ENCODE results near the gene CDH13. TPM values are rescaled to one million over a fixed set of nuclear protein-coding genes. Genes with fewer than 3 reads are reported as not detected.

The CDH13 gene
- total RNA-seq, 2 donors from 2014 or later, result 228 to 280 TPM

DNA sequence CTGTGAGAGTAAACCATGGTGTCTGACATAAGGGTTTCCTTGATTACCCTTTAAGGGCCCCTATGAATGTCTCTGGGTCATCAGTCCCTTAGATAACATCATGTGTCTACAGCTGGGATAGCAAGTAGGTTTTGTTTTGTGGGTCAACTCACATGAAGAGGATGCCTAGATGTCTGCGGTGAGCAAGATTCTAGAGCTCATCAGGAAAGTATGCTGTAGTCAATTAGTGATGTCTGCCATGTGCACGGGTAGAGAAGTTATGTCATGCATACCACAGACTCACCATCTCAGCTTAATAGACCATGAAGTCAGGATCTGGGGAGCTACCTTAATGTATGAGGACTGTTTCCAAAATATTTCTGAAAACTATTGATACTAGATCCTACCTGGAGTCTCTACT, 57.5 kb downstream of the CDH13 start:
- TF ChIP-seq, protein P1, sequence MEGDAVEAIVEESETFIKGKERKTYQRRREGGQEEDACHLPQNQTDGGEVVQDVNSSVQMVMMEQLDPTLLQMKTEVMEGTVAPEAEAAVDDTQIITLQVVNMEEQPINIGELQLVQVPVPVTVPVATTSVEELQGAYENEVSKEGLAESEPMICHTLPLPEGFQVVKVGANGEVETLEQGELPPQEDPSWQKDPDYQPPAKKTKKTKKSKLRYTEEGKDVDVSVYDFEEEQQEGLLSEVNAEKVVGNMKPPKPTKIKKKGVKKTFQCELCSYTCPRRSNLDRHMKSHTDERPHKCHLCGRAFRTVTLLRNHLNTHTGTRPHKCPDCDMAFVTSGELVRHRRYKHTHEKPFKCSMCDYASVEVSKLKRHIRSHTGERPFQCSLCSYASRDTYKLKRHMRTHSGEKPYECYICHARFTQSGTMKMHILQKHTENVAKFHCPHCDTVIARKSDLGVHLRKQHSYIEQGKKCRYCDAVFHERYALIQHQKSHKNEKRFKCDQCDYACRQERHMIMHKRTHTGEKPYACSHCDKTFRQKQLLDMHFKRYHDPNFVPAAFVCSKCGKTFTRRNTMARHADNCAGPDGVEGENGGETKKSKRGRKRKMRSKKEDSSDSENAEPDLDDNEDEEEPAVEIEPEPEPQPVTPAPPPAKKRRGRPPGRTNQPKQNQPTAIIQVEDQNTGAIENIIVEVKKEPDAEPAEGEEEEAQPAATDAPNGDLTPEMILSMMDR (IDR thresholded peaks at IDR 0.05), result no peak
- Histone ChIP-seq H3K27me3 (replicated peaks; ENCODE audit: insufficient read depth) (no peaks in the 10 kb centered on the region), H3K27ac (no peak overlapping the region), H3K4me3 (no peak overlapping the region), H3K9me3 (no peaks in the 10 kb centered on the region), H3K36me3 (no peaks in the 10 kb centered on the region), H3K4me1 (ENCODE audit: control insufficient read depth in 1 of 2, low read depth in 2 of 2) (peaks cover 0 to 9% of the 10 kb centered on the region in 2 donors)
- no peak for DNase-seq (ENCODE audit: low spot score)
- no peak for ATAC-seq (ENCODE audit: insufficient number of reproducible peaks, low FRiP score, low read depth)

DNA sequence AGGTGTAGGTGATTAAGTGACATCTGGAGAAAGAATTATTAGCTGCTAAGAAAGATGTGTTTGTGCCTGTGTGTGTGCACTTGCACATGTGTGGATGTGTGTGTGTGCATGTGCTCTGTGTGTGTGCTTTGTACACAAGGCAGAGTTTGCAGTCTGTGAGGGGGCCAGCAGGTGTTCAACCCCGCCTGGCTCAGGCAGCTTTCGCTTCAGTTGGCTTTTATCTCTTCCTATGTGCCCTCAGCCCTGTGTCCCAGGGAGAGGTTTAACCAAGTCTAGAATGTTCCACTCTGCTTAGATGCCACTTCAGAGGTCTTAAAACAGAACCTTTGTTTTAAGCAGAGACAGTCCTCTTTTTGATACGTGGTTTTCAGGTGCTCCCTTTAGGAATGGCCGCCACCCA, 58.8 kb downstream of the CDH13 start:
- Histone ChIP-seq H3K27ac (no peak overlapping the region), H3K36me3 (no peaks in the 10 kb centered on the region), H3K27me3 (replicated peaks; ENCODE audit: insufficient read depth) (no peaks in the 10 kb centered on the region), H3K9me3 (no peaks in the 10 kb centered on the region), H3K4me3 (no peak overlapping the region), H3K4me1 (ENCODE audit: control insufficient read depth in 1 of 2, low read depth in 2 of 2) (peaks cover 0 to 15% of the 10 kb centered on the region in 2 donors)
- TF ChIP-seq, protein P1 (IDR thresholded peaks at IDR 0.05), result no peak
- no peak for DNase-seq (ENCODE audit: low spot score)
- ATAC-seq (ENCODE audit: insufficient number of reproducible peaks, low FRiP score, low read depth), result no peak

DNA sequence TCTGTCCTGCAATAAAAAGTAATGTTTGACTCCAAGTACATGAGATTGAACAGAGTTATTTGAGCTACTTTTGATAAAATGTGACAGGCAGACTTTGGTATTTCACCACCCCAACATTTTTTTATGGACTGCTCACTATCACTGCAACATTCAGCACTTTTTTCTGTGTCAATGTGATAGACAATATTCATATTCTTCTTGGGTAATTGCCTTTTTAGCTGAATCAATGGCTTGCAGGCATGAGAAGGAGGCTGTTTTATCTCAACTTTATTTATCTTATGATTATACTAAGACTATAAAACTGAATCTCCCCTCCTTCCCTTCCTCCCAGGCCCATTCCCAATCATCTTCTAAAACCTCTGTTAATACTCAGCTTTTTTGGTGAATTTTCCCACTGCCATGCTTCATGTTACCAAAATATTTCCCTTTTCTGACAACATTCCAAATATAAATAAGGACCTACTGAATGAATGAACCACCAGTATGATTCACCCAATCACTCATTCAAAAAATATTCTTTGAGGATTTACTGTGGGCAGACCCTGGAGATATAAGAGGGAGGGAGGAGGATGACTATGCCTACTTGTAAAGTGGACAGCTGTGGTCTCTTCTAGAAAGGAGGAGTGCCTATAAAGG, 67.6 kb downstream of the CDH13 start:
- TF ChIP-seq, protein P1 (IDR thresholded peaks at IDR 0.05), result no peak
- ATAC-seq (ENCODE audit: insufficient number of reproducible peaks, low FRiP score, low read depth) (no peak), DNase-seq (ENCODE audit: low spot score) (no peak)
- H3K36me3 ChIP-seq, result no peaks in the 10 kb centered on the region
- H3K9me3 ChIP-seq, result no peaks in the 10 kb centered on the region
- H3K27me3 ChIP-seq (replicated peaks; ENCODE audit: insufficient read depth), result no peaks in the 10 kb centered on the region
- H3K27ac ChIP-seq, result no peak overlapping the region
- no peak overlapping the region for H3K4me3 ChIP-seq
- peaks cover 9 to 39% of the 10 kb centered on the region in 2 donors for H3K4me1 ChIP-seq (ENCODE audit: control insufficient read depth in 1 of 2, low read depth in 2 of 2)

DNA sequence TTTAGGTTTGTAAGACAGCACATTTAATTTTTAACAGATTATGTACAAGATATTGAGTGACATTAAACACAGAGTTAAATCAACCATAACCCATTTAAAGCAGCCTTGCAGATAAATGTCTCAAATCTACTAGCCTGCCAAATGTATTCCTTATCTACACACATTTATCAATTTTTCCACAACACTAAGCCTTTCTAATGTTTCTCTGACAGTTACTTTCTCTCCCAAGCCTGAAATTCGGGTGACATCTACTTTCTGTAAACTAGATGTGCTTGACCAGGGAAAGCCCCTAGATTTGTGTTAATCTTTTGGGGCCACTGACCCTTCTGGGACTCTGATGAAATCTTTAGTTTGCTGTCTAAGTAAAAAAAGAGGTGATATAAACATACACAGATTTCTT, 69.0 kb downstream of the CDH13 start:
- TF ChIP-seq, protein P1 (IDR thresholded peaks at IDR 0.05), result no peak
- H3K9me3 ChIP-seq, result no peaks in the 10 kb centered on the region
- ATAC-seq (ENCODE audit: insufficient number of reproducible peaks, low FRiP score, low read depth) (no peak), DNase-seq (ENCODE audit: low spot score) (no peak)
- H3K27me3 ChIP-seq (replicated peaks; ENCODE audit: insufficient read depth), result no peaks in the 10 kb centered on the region
- no peak overlapping the region for H3K27ac ChIP-seq
- peaks cover 20 to 43% of the 10 kb centered on the region in 2 donors for H3K4me1 ChIP-seq (ENCODE audit: control insufficient read depth in 1 of 2, low read depth in 2 of 2)
- H3K4me3 ChIP-seq, result no peak overlapping the region
- H3K36me3 ChIP-seq, result no peaks in the 10 kb centered on the region

DNA sequence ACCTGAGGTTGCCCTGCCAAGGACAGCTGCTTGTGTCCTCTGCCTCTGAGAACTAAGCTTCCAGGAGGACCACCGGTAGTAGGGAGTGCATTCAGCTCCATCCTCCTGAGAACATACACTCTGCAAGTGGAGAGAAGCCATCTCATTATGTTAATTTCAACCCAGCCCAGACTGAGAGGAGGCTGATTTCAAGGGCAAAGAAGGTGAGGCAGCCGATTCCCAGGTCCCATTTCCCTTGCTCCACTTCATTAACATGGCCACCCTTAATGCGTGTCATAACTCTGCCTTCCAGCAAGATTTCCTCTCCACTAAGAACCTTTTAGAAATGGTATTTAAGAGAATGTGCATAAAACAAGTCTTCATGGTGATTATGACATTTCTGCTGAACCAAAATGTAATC, 72.5 kb downstream of the CDH13 start:
- Histone ChIP-seq H3K27me3 (replicated peaks; ENCODE audit: insufficient read depth) (no peaks in the 10 kb centered on the region), H3K36me3 (no peaks in the 10 kb centered on the region), H3K4me3 (no peak overlapping the region), H3K9me3 (no peaks in the 10 kb centered on the region), H3K4me1 (ENCODE audit: control insufficient read depth in 1 of 2, low read depth in 2 of 2) (peaks cover 28 to 48% of the 10 kb centered on the region in 2 donors), H3K27ac (peak overlapping the region; percentile 85 to 86)
- DNase-seq (ENCODE audit: low spot score), result no peak
- no peak for ATAC-seq (ENCODE audit: insufficient number of reproducible peaks, low FRiP score, low read depth)
- TF ChIP-seq, protein P1 (IDR thresholded peaks at IDR 0.05), result no peak
